Ureter (tissue), 1 donor: Measurements from ENCODE around the gene GSTT2. TPM values are rescaled to one million over a fixed set of nuclear protein-coding genes. Genes with fewer than 3 reads are reported as not detected.

Experiments used
- DNase-seq: peaks from one replicate; pipeline ENCODE4 v3.0.0-alpha.2; 2020; ENCODE audit warnings: low spot score
- total RNA-seq: library from RNA; stranded (reverse); gene quantifications from one replicate; pipeline ENCODE4 v1.2.4, GENCODE V29; 2023
- donor health status: DM: yes; HTN: yes; CAD: no.

Gene GSTT2
- total RNA-seq, 1 donor from 2014 or later, result 7.8 TPM

DNA sequence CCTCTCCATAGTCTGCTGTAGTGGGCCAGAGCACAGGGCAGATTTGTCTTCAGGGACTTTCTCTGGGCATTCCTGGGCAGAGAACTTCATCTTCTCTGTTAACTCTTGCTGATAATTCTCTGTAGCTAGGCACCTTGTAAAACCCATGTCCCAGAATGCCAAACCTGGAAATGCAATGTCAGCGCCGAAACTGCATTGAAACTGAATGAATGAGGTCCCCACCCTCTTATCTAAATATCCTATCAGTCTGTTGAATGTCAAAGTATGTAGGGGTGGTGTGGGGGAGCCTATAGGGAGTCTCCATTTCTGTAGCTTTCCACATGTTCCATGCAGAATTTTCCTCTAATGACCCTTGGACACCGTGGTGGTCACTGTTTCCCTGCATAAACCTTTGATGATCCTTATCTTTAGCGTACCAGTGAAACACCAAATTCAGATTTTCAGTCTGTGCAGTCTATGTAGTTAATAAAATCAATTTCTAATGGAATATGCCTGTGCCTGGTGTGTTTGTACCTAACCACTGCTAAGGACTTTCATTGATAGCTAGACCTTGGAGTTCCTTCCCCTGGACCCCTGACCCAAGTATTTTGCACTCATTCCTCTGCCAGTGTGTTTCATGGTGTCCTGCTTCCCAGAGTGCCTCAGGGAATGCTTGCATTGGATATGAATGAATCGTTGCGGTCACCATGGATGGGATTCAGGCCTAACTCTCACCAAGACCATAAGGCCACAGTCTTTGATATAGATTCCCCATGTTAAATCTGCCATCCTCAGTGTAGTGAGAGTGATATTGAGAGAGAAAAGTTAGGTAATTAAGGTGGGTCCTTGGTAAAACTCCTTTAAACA lies 28.7 kb downstream of the GSTT2 start:
- no peak for DNase-seq

DNA sequence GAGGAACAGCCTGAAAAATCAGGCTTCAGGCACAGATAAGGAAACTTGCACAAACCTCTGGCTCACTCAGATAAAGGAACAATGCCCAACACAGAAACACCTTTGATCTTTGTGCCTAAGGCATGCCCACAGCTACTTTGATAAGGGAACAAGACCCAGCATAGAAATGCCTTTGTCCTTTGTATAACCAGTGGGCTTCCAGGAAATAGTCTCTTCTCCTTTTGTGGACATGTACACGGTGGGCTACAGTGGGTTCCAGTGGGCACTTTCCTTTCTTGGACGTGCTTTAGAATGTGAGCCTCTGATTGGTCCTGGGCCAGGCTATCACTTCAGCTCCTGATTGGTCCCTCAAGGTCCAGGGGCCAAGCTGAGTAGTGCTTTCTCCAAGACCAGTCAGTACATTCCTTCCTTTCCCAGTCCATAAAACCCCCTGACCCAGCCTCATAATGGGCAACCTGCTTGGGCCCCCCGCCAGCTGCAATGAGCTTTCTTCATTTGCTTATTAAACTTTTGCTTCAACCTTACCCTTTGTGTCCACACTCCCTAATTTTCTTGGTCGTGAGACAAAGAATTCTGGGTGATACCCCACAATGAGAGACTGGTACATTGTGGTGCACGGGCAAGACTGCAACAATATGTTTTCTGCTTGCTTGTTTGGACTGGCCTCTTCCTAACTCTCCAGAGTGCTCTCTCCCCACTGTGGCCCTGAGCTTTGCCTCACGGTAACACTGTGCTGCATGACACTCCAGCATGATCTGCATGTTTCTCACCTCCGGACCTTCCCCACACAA lies 29.5 kb downstream of the GSTT2 start:
- DNase-seq, result no peak

DNA sequence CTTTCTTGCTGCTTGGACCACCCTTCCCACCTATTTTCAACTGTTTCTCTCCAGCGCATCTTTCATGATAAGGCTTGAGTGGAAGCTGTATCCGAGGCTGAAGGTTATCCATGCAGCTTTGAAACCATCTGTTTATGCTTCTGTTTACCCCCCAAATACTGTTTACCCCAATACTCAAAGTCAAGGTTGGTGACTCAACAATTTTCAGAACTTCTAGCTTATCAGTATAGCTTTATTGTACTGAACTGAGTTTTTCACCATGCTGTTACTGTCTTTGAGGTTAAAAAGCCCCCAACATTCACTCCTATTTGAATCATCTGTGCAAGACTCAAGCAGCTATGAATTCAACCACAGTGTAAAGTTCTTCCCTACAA lies 30.1 kb downstream of the GSTT2 start:
- DNase-seq, result no peak

DNA sequence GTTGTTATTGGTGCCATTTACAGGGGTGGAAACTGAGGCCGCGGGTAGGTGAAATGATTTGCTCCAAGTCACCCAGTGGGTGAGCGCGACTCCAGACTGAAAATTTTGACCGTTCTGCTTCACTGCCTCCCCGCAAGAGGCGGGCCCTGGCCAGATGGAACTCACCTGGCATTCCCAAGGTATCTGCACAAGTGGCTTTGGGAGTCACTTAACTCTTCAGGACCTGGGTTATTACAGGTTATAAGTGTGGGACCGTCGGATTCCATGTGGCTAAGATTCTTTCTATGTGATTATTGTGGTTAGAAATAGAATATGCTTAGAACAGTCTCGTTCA lies 31.8 kb downstream of the GSTT2 start:
- DNase-seq, result no peak

DNA sequence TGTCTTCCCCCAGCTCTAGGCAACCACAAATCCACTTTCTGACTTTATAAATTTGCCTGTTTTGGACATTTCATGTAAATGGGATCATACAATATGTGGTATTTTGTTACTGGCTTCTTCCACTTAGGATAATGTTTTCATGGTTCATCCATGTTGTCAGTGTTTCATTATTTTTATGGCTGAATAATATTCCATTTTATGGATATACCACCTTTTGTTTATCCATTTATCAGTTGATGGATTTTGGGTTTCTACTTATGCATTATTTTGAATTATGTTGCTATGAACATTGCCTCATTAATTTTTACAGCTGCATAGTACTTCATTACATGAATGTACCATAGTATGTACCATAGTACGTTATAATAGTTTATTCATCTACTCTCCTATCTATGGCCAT lies 36.2 kb downstream of the GSTT2 start:
- DNase-seq, result no peak

DNA sequence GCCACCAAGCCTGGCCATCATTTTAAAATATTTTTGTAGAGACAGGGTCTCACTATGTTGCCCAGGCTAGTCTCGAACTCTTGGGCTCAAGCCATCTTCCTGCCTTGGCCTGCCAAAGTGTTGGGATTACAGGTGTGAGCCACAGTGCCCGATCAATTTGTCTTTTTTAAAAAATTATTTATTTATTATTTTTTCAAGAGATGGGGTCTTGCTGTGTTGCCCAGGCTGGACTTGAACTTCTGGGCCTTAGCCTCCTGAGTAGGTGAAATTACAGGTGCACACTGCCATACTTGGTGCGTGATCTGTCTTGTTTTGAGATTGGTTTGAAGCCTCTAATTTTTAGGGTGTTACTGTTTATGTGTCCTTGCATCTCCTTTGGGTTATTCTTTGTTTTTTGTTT lies 41.4 kb downstream of the GSTT2 start:
- no peak for DNase-seq

DNA sequence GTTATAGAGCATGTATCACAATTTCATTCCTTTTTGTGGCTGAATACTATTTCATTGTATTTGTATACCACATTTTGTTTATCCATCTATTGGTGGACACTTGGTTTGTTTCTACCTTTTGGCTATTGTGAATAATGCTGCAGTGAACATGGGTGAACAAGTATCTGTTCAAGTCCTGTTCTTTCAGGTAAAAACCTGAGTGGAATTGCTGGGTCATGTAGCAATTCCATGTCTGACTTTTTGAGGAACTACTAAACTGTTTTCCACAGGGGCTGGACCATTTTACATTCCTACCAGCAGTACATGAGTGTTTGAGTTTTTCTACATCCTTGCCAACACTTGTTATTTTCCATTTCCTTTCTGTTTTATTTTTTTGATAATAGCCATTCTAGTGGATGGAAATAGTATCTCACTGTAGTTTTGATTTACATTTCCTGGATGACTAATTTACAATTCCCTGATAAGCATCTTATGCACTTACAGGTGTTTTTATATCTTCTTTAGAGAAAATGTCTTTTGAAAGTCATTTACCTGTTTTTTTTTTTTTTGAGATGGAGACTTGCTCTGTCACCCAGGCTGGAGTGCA lies 43.4 kb downstream of the GSTT2 start:
- no peak for DNase-seq

DNA sequence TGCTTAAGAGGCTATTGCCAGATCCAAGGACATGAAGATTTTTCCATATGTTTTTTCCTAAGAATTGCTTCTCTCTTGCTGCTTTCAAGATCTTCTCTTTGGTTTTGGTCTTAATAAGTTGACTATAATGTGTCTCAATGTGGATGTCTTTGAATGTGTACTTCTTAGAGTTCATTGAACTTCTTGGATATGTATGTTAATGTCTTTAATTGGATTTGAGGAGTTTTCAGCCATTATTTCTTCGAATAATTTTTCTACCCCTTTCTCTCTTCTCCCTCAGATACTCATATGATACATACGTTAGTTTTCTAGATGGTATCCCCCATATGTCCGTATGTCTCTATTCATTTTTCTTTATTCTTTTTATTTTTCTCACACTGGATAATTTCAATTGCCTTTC lies 44.4 kb downstream of the GSTT2 start:
- no peak for DNase-seq

DNA sequence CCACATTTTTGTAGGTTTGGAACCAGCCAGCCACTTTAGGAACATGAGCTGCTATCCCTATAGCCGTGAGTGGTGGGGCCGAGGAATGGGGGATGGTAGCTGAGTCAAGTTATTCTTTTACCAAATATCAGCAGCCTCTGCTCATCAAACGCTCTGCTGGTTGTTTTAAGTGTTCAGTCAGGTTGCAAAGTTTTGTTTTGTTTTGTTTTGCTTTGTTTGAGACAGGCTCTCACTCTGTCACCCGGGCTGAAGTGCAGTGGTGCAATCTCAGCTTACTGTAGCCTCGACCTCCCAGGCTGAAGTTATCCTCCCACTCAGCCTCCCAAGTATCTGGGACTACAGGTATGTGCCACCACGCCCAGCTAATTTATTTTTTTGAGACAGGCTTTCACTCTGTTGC lies 45.5 kb downstream of the GSTT2 start:
- no peak for DNase-seq

DNA sequence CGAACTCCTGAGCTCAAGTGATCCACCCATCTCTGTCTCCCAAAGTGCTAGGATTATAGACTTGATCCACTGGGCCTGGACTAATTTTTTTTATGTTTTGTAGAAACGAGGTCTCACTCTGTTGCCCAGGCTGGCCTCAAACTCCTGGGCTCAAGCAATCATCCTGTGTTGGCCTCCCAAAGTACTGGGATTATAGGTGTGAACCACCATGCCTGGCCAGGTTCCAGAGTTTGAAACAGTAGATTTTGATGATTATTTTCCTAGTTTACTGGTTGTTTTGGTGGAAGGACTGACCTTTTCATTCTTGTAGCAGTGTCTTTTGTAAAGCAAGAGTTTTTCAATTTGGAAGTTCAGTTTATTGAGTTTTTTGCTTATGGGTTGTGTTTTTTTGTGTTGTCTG lies 46.1 kb downstream of the GSTT2 start:
- no peak for DNase-seq

DNA sequence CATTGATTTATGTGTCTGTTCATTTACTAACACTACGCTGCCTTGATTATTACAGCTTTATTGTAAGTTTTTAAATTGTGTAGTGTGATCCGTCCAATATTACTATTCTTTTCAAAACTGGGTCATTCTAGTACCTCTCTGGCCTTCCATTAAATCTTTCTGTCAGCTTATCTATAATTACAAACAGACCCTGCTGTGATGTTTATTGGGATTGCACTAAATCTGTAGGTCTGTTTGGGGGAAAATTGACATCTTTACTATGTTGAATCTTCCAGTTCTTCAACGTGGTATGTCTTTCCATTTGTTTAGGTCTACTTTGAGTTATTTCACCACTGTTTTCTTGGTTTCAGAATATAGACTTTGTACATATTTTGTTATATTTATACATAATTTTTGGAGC lies 46.8 kb downstream of the GSTT2 start:
- no peak for DNase-seq

DNA sequence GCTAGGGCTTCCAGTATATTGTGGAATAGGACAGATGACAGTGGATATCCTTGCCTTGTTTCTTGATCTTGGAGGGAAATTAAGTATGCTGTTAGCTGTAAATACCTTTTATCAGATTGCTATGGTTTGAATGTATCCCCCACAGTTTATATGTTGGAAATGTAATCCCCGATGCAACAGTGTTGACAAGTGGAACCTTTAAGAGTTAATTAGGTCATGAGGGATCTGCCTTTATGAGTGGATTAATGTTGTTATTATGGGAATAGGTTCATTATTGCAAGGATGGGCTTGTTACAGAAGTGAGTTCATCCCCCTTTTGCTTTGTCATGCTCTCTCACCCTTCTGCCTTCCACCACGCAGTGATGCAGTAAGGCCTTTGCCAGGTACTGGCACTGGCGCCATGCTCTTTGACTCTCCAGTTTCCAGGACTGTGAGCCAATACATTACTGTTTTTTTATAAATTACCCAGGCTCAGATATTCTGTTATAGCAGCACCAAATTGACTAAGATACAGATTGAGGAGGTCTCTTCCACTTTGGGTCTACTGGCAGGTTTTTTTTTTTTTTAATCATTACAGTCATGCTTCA lies 47.5 kb downstream of the GSTT2 start:
- DNase-seq, result no peak

DNA sequence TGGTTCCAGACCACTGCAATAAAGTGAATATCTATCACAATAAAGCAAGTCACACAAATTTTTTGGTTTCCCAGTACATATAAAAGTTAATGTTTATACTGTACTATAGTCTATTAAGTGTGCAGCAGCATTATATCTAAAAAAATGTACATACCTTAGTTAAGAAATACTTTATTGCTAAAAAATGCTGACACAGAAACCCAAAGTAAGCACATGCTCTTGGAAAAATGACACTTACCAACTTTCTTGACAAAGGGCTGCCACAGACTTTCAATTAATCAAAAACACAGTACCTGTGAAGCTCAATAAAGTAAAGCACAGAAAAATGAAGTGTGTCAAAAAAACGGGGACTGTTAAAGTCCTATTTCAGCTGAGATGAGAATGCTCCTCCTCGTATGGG lies 48.1 kb downstream of the GSTT2 start:
- DNase-seq, result no peak

DNA sequence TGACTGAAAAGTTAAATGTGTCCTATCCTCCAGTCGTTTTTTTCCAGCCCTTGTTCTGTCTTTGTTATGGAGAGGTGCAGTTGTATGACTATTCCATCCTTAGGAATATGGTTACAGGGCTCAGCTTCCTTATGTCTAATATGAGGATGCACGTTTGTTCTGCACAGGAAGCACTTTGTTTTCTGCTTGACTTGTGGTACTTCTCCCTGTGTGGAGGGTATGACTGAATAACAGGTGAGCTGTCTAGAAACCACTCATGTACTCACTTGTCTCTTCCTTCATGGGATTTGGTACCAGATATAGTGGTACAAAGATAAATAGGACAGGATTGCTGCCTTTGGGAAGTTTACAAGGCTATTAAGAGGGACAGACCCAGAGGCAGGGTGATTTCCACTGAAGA lies 48.6 kb downstream of the GSTT2 start:
- no peak for DNase-seq

DNA sequence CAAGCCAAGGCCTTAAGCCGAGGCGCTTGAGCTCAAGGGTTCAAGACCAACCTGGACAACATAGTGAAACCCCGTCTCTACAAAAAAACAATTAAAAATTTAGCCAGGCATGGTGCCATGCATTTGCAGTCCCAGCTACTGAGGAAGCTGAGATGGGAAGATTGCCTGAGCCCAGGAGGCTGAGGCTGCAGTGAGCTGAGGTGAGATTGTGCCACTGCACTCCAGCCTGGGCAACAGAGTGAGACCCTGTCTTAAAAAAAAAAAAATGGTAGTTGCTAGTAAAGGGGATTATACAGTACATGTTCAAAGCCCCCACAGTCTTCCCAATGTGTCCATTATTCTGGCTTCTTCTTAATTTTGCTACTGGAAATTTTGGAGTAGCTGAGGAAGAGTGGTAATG lies 49.4 kb downstream of the GSTT2 start:
- DNase-seq, result no peak

DNA sequence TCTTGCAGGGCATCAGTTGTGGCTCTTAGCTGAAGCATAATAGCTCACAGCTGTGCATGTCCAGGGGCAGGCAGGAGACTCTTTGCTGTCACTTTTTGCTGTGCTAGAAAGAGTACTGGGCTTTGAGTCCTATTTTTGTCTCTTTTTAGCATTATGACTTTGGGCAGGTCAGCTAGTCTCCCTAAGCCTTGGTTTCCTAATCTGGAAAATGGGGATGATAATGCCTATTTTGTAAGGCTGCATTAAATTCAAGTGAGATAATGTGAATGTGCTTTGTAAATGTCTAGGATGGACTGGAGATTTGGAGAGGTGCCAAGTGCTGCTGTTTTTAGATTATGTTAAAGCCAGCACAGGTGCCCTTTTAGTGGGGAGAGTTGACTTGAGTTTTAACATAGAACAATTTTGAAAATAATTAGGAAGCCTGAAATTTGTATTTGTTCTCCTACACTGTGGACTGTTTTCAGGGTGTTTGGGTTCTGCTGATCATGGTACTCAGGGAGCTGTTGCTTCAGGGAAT lies 50.3 kb downstream of the GSTT2 start:
- no peak for DNase-seq

Other genes starting within 250 kb of the GSTT2 start
- gene ZNF70, start 229.0 kb upstream of the GSTT2 start, total RNA-seq, result 9.0 TPM
- gene VPREB3, start 225.7 kb upstream of the GSTT2 start, total RNA-seq, result not detected
- 0.18 TPM for gene C22orf15, start 217.1 kb upstream of the GSTT2 start, total RNA-seq
- 232 TPM for gene CHCHD10, start 212.2 kb upstream of the GSTT2 start, total RNA-seq
- gene MMP11, start 207.3 kb upstream of the GSTT2 start, total RNA-seq, result 1.5 TPM
- 74.0 TPM for gene SMARCB1, start 193.2 kb upstream of the GSTT2 start, total RNA-seq
- 11.4 TPM for gene DERL3, start 141.1 kb upstream of the GSTT2 start, total RNA-seq
- gene SLC2A11, start 122.3 kb upstream of the GSTT2 start, total RNA-seq, result 15.0 TPM
- 528 TPM for gene MIF, start 85.8 kb upstream of the GSTT2 start, total RNA-seq
- gene GSTT2B, start 18.9 kb upstream of the GSTT2 start, total RNA-seq, result 6.9 TPM
- 6.6 TPM for gene DDTL, start 13.2 kb upstream of the GSTT2 start, total RNA-seq
- 129 TPM for gene DDT, start 5.7 kb upstream of the GSTT2 start, total RNA-seq
- not detected for gene GSTT4, start 25.3 kb downstream of the GSTT2 start, total RNA-seq
- 117 TPM for gene CABIN1, start 31.2 kb downstream of the GSTT2 start, total RNA-seq
- gene SUSD2, start 201.4 kb downstream of the GSTT2 start, total RNA-seq, result 8.3 TPM